ENCODE measurements around the gene SLC15A1. TPM values are rescaled to one million over a fixed set of nuclear protein-coding genes. Genes with fewer than 3 reads are reported as not detected.

SLC15A1 gene
- total RNA-seq, 1 experiment from 2014 or later, result 1.9 TPM

DNA sequence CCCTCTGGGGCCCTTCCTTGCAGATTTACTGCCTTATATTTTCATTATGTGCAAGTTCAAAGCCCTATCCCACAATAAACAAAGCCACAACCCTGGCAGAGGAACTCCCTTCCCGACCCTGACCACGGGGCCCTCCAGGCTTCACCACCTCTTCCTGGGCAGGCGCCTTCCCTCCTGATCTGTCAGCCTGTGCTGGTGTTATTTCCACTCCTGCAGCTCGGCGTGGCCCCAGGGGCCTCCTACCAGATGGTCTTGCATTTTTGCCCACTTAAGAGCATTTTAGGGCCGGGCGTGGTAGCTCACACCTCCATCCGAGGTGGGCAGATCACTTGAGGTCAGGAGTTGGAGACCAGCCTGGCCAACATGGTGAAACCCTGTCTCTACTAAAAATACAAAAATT, 22.8 kb downstream of the SLC15A1 start:
- Histone ChIP-seq H2BK12ac (ENCODE audit: insufficient read length, low read depth, low read length) (no peak overlapping the region), H2BK120ac (ENCODE audit: low read depth, low read length, poor library complexity, severe bottlenecking) (no peak overlapping the region), H2AK5ac (ENCODE audit: insufficient read length, low read length) (no peak overlapping the region), H3K18ac (ENCODE audit: insufficient read length, low read depth, low read length) (no peak overlapping the region), H2BK20ac (ENCODE audit: low read depth, low read length, poor library complexity, severe bottlenecking) (no peak overlapping the region), H4K20me1 (ENCODE audit: control insufficient read depth, insufficient read depth, insufficient read length) (no peaks in the 10 kb centered on the region), H3K9ac (ENCODE audit: extremely low read depth, insufficient read length, low read length) (no peak overlapping the region), H4K8ac (replicated peaks; ENCODE audit: insufficient read length, low read depth, low read length) (no peak overlapping the region), H3T11ph (ENCODE audit: low read length) (no peak overlapping the region), H3K4ac (ENCODE audit: low read depth, low read length) (no peak overlapping the region), H3K4me2 (ENCODE audit: insufficient read depth, insufficient read length, low read length) (no peak overlapping the region), H4K5ac (ENCODE audit: insufficient read length, low read depth, low read length) (no peak overlapping the region), H3K27me3 (ENCODE audit: insufficient read depth, low read length) (no peaks in the 10 kb centered on the region), H2BK15ac (ENCODE audit: low read depth, low read length) (no peak overlapping the region), H3K14ac (ENCODE audit: insufficient read depth, low read length) (no peak overlapping the region), H4K91ac (ENCODE audit: insufficient read length, low read depth, low read length) (no peak overlapping the region), H2AFZ (ENCODE audit: low read length) (no peak overlapping the region), H3K23me2 (ENCODE audit: insufficient read length, low read depth, low read length, poor library complexity, severe bottlenecking) (no peaks in the 10 kb centered on the region), H3K56ac (ENCODE audit: insufficient read length, low read depth, low read length) (no peak overlapping the region), H3K9me3 (ENCODE audit: control insufficient read depth, low read depth, low read length) (no peaks in the 10 kb centered on the region), H3K27ac (ENCODE audit: insufficient read length, low read depth, low read length) (no peak overlapping the region), H3K23ac (ENCODE audit: insufficient read length, low read depth, low read length) (no peak overlapping the region), H2BK5ac (ENCODE audit: insufficient read length, low read length) (no peak overlapping the region), H3K79me2 (ENCODE audit: insufficient read depth, low read length) (no peaks in the 10 kb centered on the region), H3K79me1 (ENCODE audit: insufficient read depth, low read depth, low read length, poor library complexity, severe bottlenecking) (no peaks in the 10 kb centered on the region), H3K4me1 (ENCODE audit: insufficient read depth, low read length) (no peaks in the 10 kb centered on the region)
- peaks cover 4 to 7% of the 10 kb centered on the region in 2 experiments for H3K4me1 Mint-ChIP-seq
- no peak overlapping the region for H3K27ac Mint-ChIP-seq
- DNase-seq, result no peak
- H3K9me3 Mint-ChIP-seq, result no peaks in the 10 kb centered on the region; a peak in 2 of 5 replicates
- TF ChIP-seq, protein P1, sequence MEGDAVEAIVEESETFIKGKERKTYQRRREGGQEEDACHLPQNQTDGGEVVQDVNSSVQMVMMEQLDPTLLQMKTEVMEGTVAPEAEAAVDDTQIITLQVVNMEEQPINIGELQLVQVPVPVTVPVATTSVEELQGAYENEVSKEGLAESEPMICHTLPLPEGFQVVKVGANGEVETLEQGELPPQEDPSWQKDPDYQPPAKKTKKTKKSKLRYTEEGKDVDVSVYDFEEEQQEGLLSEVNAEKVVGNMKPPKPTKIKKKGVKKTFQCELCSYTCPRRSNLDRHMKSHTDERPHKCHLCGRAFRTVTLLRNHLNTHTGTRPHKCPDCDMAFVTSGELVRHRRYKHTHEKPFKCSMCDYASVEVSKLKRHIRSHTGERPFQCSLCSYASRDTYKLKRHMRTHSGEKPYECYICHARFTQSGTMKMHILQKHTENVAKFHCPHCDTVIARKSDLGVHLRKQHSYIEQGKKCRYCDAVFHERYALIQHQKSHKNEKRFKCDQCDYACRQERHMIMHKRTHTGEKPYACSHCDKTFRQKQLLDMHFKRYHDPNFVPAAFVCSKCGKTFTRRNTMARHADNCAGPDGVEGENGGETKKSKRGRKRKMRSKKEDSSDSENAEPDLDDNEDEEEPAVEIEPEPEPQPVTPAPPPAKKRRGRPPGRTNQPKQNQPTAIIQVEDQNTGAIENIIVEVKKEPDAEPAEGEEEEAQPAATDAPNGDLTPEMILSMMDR (conservative IDR thresholded peaks at IDR 0.05), result no peak
- WGBS (ENCODE audit: extremely low coverage, insufficient read length, low lambda C conversion rate), result no CpG with 5 or more reads among the region's 8 CpGs
- H3K36me3 Mint-ChIP-seq (ENCODE audit: insufficient read depth in 1 of 3, low read depth in 3 of 3), result no peaks in the 10 kb centered on the region
- no peak overlapping the region for H3K4me3 Mint-ChIP-seq
- H3K27me3 Mint-ChIP-seq (ENCODE audit: low read depth), result no peaks in the 10 kb centered on the region; the same call in 1 of the 2 replicates

All from H9 (cell line).